ENCODE results near the gene DHX32. TPM values are rescaled to one million over a fixed set of nuclear protein-coding genes. Genes with fewer than 3 reads are reported as not detected.
A peak's percentile ranks its signal among the peaks of the same experiment; 100 is the strongest.

Gene DHX32
- total and polyA plus RNA-seq, 2 experiments from 2014 or later, result 48.8 to 66.7 TPM

DNA sequence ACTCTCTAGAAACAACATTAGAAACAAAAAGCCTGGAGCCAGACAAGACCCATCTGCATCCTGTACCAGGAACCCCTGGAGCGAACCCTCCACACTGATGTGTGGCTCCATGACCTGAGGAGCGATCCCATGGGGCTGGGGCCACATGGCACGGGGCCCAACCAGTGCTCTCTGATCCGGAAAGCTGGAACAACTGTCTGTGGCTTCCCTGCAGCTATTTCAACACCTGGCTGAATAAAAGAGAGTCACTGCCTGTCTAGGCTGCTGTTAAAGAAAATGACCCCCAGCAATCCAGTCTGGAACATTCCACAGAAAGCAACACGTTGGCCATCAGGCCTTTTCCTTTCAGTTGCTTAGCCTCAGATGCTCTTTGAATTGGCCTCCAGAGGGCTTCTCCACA is 79.0 kb downstream of the DHX32 start:
- no peak overlapping the region for H3K27ac ChIP-seq
- peaks cover 11% of the 10 kb centered on the region for H3K36me3 ChIP-seq
- TF ChIP-seq CTCF (IDR thresholded peaks at IDR 0.05; ENCODE audit: low read depth, low read length), result no peak
- DNase-seq (ENCODE audit: low read depth in 1 of 2, low spot score in 1 of 2), result no peak
- no peaks in the 10 kb centered on the region for H3K9me3 ChIP-seq (ENCODE audit: low read depth)
- no peaks in the 10 kb centered on the region for H3K27me3 ChIP-seq
- no peaks in the 10 kb centered on the region for H3K4me1 ChIP-seq (ENCODE audit: low read depth)
- H3K4me3 ChIP-seq, result no peak overlapping the region

- Histone ChIP-seq H3K27me3 (no peaks in the 10 kb centered on the region), H3K9me3 (ENCODE audit: low read depth) (no peaks in the 10 kb centered on the region), H3K36me3 (peaks cover 14% of the 10 kb centered on the region), H3K4me1 (ENCODE audit: low read depth) (no peaks in the 10 kb centered on the region), H3K27ac (no peak overlapping the region), H3K4me3 (no peak overlapping the region)
- DNase-seq (ENCODE audit: low read depth in 1 of 2, low spot score in 1 of 2), result no peak
- no peak for TF ChIP-seq CTCF (IDR thresholded peaks at IDR 0.05; ENCODE audit: low read depth, low read length)
These were observed 79.5 kb downstream of the DHX32 start for GRCh38 chr10:125801574-125801973.

DNA sequence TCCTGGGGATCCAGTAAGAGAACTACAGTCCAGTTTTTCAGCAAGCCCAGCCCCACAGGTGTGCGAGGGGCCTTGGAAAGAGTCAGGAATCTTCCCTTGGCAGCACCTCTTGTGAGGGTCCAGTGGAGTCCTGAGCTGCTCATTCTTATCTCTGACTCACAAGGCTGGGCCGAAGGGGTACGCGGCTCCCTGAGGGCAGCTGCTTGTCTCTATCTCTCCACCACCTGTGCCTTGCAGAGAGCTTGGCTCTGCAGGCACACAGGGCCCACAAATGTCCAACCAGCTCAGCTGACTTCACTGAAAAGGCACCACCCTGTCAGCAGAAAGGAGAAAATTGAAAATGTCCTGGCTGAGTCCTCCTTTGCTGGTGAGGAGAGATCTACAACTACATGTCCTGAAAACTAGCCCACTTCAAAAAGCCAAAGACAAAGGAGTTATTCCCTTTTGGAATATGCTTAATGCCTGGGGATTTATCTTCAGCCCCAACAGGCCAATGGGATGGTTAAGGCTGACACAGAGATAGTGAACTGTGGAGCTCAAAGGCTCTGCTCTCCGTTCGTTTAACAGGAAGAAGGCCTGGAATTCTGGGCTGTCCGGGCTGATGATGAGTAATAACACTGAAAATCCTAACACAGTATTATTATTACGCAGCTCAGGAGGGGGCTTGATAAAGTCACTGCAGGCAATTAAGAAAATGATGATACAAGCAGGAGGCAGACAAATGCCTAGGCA is 81.5 kb downstream of the DHX32 start:
- Histone ChIP-seq H3K4me1 (ENCODE audit: low read depth) (no peaks in the 10 kb centered on the region), H3K36me3 (peaks cover 14% of the 10 kb centered on the region), H3K27me3 (no peaks in the 10 kb centered on the region), H3K9me3 (ENCODE audit: low read depth) (no peaks in the 10 kb centered on the region), H3K27ac (no peak overlapping the region), H3K4me3 (no peak overlapping the region)
- no peak for TF ChIP-seq CTCF (IDR thresholded peaks at IDR 0.05; ENCODE audit: low read depth, low read length)
- peak in 1 of 2 donors; percentile 25 for DNase-seq (ENCODE audit: low read depth in 1 of 2, low spot score in 1 of 2)

DNA sequence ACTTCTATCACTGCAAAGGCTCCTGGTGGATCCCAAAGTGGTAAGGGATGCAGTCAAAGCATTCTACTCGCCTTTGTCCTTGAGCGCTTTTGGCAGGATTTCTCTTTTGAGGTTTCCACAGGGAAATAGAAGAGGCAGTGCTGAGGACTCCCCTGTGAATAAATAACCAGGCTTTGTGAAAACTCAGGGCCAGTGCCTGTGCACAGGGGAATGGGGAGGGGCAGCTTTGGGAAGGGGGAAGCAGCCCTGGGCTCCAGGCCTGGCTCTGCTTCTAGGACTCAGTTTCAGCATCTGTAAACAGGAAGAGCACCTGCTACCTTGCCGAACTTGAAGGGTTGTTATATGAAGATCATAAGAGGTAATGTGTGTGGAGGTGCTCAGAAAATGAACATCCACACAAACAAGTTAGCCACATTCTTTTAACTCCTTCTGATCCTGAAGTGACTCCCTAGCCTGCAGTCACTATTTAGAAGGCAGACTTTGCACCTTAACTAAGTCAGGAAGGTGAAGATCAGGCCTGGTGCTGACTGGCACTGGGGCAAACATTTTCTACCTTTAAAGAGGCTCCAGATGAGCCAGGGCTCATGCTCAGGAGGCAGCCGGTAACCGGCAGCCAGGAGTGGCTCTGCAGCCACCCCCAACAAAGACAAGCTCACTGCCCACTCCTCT is 83.0 kb downstream of the DHX32 start:
- TF ChIP-seq CTCF (IDR thresholded peaks at IDR 0.05; ENCODE audit: low read depth, low read length), result no peak
- Histone ChIP-seq H3K4me3 (no peak overlapping the region), H3K9me3 (ENCODE audit: low read depth) (no peaks in the 10 kb centered on the region), H3K4me1 (ENCODE audit: low read depth) (no peaks in the 10 kb centered on the region), H3K27ac (no peak overlapping the region), H3K36me3 (peaks cover 19% of the 10 kb centered on the region), H3K27me3 (no peaks in the 10 kb centered on the region)
- no peak for DNase-seq (ENCODE audit: low read depth in 1 of 2, low spot score in 1 of 2)

- no peak overlapping the region for H3K4me3 ChIP-seq
- H3K27me3 ChIP-seq, result no peaks in the 10 kb centered on the region
- H3K27ac ChIP-seq, result no peak overlapping the region
- no peaks in the 10 kb centered on the region for H3K4me1 ChIP-seq (ENCODE audit: low read depth)
- TF ChIP-seq CTCF (IDR thresholded peaks at IDR 0.05; ENCODE audit: low read depth, low read length), result no peak
- no peak for DNase-seq (ENCODE audit: low read depth in 1 of 2, low spot score in 1 of 2)
- H3K9me3 ChIP-seq (ENCODE audit: low read depth), result no peaks in the 10 kb centered on the region
- H3K36me3 ChIP-seq, result peaks cover 20% of the 10 kb centered on the region
These were observed 83.7 kb downstream of the DHX32 start for GRCh38 chr10:125797424-125797823.
